ENCODE measurements around the gene DOCK10. TPM values are rescaled to one million over a fixed set of nuclear protein-coding genes. Genes with fewer than 3 reads are reported as not detected.

The DOCK10 gene
- total and polyA plus RNA-seq, 9 of the 15 experiments (the other 6 are each of a cell fraction or from before 2014, with no cell fraction given), result 0.01 to 0.87 (median 0.18) TPM

DNA sequence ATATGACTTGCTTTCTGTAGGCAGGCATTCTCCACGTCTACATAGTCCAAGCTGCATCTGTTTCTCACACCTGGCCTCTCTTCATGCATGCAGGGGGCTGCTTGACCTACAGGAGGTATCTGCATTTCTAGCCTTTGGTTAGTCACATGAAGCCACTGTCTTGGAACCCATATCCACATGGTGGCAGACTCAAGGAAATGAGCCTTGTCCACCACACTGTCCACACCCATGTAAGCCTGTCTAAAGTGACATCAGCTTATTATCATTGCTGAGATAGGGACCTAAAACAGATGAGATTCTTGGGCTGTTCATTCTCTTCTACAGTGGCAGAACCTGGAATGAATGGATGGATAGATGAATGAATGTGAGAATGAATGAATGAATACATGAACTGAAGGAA lies 160.4 kb downstream of the DOCK10 start:
- intact Hi-C loops (cut with micrococcal nuclease) (no loop called here), in situ Hi-C loops (cut with MboI) (no loop called here)
- no peak for ATAC-seq
- no peaks in the 10 kb centered on the region for H3K27me3 ChIP-seq (ENCODE audit: control insufficient read depth in 2 of 2, insufficient read depth in 2 of 2, low read length in 2 of 2)
- H3K4me1 ChIP-seq (replicated peaks in 1 of 2; ENCODE audit: control insufficient read depth in 2 of 2, insufficient read depth in 2 of 2, low read length in 2 of 2), result no peaks in the 10 kb centered on the region
- no peaks in the 10 kb centered on the region for H3K79me2 ChIP-seq (ENCODE audit: control insufficient read depth, insufficient read depth, low read length)
- 0% methylated on average over 1 of the region's 1 CpG for WGBS (ENCODE audit: insufficient coverage, low coverage, missing lambda C conversion rate)
- no peak for TF ChIP-seq ZNF143 (CRISPR knock-in tag; IDR thresholded peaks at IDR 0.05)
- TF ChIP-seq U2AF1 (optimal IDR thresholded peaks at IDR 0.05; ENCODE audit: low read depth, low read length), result no peak
- no peak for TF ChIP-seq RBBP5 (IDR thresholded peaks at IDR 0.05; ENCODE audit: borderline replicate concordance, insufficient read depth, low read length, poor library complexity, severe bottlenecking)
- no peak for TF ChIP-seq ZNF445 (CRISPR knock-in tag; IDR thresholded peaks at IDR 0.05; ENCODE audit: low read depth)
- TF ChIP-seq, protein P1, sequence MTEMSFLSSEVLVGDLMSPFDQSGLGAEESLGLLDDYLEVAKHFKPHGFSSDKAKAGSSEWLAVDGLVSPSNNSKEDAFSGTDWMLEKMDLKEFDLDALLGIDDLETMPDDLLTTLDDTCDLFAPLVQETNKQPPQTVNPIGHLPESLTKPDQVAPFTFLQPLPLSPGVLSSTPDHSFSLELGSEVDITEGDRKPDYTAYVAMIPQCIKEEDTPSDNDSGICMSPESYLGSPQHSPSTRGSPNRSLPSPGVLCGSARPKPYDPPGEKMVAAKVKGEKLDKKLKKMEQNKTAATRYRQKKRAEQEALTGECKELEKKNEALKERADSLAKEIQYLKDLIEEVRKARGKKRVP (CRISPR knock-in tag; IDR thresholded peaks at IDR 0.05), result no peak
- no peak for TF ChIP-seq XRCC5 (IDR thresholded peaks at IDR 0.05; ENCODE audit: low read depth, low read length)
- no peak for TF ChIP-seq FOXA3 (CRISPR knock-in tag; conservative IDR thresholded peaks at IDR 0.05 in 1 of 2, IDR thresholded peaks at IDR 0.05 in 1 of 2)
- TF ChIP-seq TFAM (CRISPR knock-in tag; conservative IDR thresholded peaks at IDR 0.05), result no peak
- TF ChIP-seq MYNN (IDR thresholded peaks at IDR 0.05), result no peak
- TF ChIP-seq MYNN (CRISPR knock-in tag; IDR thresholded peaks at IDR 0.05), result no peak
- no peak overlapping the region for H3K4me3 ChIP-seq
- H3K9me1 ChIP-seq (ENCODE audit: control insufficient read depth, insufficient read depth, low read length), result no peaks in the 10 kb centered on the region
- H3K27ac ChIP-seq (ENCODE audit: extremely low read depth, low read depth, low read length), result no peak overlapping the region
- CTCF ChIA-PET (ENCODE audit: low intra/inter-chr PET ratio), result no interaction called here
- H3K36me3 ChIP-seq (ENCODE audit: control insufficient read depth, insufficient read depth, low read length), result no peaks in the 10 kb centered on the region
- no peaks in the 10 kb centered on the region for H4K20me1 ChIP-seq (replicated peaks; ENCODE audit: control insufficient read depth, insufficient read depth, low read length)
- no peak overlapping the region for H2AFZ ChIP-seq (ENCODE audit: low read depth, low read length)
- BruUV-seq (replicated peaks), result no TSS peak
- no peak for DNase-seq (ENCODE audit: extremely low read depth in 1 of 4, low spot score in 3 of 4)
- POLR2A ChIA-PET, result no interaction called here
- no peak for FAIRE-seq
- H3K4me2 ChIP-seq (ENCODE audit: insufficient read depth, low read length), result no peak overlapping the region
- H3K9me3 ChIP-seq (replicated peaks; ENCODE audit: control insufficient read depth, insufficient read depth, low read depth, low read length), result no peaks in the 10 kb centered on the region
- H3K9ac ChIP-seq (ENCODE audit: insufficient read depth in 1 of 2, low read depth in 2 of 2, low read length in 2 of 2), result no peak overlapping the region

Data from K562 (cell line).